GM19193 (cell line): Measurements from ENCODE around the gene CERS1.

Experiments
- POLR2A ChIP-seq: IDR thresholded peaks from 4 replicates; pipeline ENCODE4 v1.6.1; 2011; ENCODE audit not compliant: insufficient read depth, insufficient read length; ENCODE audit errors: extremely low read depth

The CERS1 gene

GRCh38 chr19:18905058-18905456 lies 9.1 kb upstream of the CERS1 start:
- no peak for TF ChIP-seq POLR2A

- TF ChIP-seq POLR2A: no peak
Observed at GRCh38 chr19:18904334-18905057, 8.5 kb upstream of the CERS1 start.

DNA sequence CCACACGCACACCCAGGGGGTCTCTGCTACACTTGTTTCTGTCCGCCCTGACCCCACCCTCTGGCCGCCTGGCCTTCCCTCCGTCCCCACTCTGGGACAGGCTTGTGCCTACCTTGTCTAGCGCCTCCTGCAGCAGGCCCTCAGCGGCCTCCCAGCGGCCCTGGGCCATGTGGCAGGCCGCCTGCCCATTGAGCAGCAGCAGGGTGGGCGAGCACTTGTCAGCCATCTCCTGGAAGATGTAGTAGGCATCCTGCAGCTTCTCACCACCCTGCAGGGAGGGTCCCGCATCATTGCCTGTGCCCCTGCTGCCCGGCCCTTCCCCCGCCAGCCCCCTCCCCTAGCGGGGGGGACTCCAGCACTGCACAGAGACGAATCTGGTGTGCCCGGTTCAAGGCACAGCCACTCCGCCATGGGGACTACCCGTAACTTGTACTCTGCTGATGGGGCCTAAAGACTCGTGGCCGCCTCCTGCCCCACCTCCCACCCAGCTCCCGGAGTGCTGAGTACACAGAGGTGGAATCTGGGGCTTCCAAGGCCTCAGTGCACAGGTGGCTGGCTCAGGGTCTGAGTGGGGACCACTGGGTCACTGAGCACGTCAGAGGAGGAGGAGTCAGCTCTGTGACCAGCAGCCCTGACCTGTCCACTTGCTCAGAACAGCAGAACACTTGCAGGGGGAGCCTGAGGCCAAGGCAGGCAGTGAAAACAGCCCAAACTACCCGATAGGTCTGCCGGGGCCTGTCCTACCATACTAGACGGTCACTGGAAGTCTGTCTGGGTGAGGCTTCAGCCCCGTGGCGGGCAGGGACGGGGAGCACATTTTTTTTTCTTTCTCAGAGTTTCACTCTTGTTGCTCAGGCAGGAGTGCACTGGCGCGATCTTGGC lies 7.4 kb upstream of the CERS1 start:
- TF ChIP-seq POLR2A: no peak

GRCh38 chr19:18901491-18901890 lies 5.5 kb upstream of the CERS1 start:
- TF ChIP-seq POLR2A: no peak

- peak; percentile 22 for TF ChIP-seq POLR2A
Observed at GRCh38 chr19:18900700-18901481, 4.9 kb upstream of the CERS1 start.

DNA sequence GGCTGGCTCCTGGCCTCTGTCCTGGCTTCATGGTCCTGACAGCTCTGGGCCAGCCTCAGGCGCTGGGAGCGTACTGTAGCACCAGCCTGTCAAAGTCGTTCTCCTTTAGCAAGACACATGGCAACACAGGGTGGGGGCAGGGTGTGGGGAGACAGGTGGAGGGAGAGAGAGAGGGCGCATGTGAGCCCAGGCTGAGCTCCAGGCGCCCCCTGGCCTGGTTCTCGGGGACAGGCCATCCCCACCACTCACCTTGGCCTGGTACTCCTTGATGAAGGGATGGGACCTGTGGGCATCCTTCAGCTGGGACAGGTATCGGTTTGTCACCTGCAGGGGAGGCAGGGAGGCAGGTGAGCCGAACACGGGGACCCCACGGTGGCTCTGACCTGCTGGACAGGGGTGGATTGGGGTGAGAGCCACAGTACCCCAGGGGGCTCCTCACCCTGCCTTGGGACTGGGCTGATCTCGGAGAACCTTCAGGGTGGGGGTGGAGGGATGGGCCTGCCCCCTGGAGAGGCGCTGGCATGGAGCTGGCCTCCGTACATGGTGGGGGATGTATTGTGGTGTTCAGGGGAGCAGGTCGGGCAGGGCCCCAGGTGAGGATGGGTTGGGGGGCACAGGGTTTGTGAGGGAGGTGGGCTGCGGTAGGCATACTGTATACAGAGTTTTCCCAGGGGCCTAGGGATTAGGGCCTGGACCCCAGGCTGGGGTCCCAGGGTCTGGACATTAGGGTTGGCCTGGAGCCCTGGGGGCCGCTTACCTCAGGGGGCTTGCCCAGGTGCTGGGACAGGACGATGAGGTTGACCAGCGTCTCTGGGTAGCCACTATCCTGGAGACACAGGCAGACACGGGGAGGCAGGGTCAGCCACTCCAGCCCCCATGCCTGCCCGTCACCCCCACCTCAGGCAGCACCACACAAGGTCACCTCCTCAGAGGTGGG lies 3.9 kb upstream of the CERS1 start:
- TF ChIP-seq POLR2A: no peak

DNA sequence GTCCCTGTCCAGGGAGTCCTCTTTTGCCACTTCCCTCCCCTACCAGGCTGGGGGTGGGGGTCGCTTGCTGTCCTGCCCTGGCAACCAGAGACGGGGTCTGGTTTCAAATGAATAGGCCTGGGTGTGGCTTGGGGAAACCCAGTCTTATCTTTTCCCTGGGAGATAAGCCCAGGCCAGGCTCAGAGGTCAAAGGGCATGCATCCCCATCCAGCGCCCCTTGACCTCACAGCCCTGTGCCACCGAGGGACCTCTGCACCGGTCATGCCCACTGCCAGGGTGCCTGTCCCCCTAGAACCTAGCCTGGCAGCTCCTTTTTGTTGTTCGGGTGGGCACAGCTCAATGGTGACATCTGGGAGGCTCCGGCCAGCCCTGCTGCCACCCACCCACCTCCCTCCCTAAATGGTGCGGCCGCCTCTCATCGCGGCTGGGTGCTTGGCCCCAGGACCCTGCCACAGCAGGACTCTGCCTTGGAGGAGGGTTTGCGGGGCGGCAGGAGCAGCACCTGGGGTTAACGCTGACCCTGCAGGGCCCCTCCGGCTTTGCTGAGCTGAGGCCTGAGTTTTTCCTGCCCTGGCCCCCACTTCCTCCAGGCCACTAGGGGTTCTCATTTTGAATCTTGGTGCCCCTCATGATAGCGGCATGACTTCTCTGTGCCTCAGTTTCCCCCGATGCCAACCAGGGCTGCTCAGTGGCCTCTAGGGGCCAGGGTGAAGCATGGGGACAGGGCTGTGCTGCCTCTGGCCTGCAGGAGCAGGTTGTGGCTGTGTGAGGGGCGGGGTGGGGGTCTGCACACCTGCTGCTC lies 2.9 kb upstream of the CERS1 start:
- TF ChIP-seq POLR2A: no peak

DNA sequence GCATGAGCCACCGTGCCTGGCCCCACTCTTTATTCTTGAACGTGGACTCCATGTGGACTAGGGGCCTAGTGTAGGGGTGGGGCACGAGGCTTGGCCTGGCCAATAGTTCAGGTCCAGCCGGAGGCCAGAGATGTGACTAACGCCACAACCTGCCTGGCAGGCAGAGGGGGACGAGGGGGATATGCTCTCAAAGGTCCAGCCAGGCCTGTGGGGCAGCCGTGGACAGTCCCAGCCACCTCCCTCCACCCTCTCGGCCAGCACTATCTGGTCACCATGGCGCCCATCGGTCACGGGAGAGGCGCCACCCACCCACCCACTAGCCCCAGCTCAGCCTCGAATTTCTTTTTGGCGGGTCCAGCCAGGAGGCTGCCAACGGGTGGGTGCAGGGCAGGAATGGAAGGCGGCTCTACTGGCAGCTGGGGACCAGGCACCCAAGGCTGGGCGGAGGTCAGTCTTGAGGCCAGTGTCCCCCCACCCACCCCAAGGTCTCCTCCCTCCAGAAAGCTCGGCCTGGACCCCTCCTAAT lies 2.2 kb upstream of the CERS1 start:
- TF ChIP-seq POLR2A: no peak

DNA sequence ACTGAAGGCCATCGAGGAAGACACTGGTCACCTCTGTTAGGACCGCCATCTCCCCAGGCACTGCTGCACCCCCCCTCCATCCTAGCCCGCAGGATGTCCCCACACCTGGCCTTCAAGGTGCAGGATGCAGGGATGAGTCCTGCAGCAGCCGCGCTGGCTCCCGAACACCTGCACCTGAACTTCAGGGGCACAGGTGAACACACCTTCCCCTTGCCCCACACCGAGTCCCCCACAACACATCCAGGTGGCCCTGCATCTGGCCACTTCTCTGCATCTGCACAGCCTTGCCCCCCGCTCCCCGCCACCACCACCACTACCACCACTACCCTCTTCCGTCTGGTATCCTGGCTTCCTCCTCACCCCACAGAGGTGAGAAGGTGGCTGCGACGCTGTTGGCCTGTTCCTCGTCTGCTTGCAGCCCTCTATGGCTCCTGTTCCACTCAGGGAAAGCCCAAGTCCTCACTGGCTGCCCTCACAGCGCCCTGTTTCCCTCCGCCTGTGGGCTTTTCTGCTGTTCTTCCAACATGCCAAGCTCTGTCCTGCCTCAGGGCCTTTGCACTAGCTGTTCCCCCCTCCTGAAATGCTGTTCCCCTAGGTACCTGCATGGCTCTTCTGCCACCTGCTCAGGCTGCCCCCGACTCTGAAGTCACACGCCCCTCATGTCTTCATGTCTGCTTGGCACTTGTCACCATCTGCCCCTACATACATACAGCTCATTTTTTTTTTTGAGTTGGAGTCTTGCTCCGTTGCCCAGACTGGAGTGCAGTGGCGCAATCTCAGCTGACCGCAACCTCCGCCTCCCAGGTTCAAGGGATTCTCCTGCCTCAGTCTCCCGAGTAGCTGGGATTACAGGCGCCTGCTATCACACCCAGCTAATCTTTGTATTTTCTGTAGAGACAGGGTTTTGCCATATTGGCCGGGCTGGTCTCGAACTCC lies 1.4 kb upstream of the CERS1 start:
- no peak for TF ChIP-seq POLR2A

- no peak for TF ChIP-seq POLR2A
Observed at GRCh38 chr19:18896421-18896841, 473 bp upstream of the CERS1 start.

DNA sequence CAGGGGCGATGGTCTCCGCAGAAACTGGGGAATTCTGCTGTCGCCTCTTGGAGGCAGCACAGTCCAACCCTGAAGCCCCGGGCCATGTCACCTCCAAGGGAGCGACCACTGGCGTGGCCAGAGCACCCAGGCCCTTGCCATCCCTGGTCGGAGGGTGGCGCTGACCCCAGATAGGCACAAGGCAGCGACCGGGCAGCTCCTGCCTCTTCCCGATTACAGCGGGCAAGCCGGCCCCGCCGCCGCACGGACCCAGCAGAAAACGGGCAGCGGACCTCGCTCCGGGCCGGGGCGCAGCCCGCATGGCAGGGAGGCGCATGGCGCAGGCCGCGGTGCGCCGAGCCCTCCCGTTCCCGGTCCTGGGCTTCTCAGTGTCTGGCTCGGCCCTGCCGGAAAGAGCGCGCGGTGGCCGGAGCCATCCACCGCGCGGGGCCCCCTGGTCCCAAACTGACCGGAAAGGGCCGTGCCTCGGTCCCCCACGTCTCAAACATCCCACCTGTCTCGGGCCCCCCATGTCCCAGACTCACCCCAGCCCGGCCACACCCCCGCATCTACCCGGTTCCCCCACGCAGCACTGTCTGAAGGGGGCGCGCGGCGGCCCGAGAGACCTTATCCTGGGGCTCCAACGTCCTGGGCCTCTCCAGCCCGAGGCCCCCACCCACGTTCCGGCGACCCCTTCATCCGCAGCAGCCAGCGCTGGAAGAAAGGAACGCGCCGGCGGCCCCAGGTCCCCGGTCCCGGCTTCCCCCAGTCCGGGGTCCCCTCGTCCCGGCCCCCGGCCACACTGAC lies 727 bp downstream of the CERS1 start:
- no peak for TF ChIP-seq POLR2A
